OCI-LY3 (cell line): Measurements from ENCODE around the gene NBEA.

ENCODE experiments used
- H2AFZ ChIP-seq: fragments of 200-600, 300-600 bp; shearing (Covaris generic); 2 replicates; pipeline ENCODE4 v1.6.0; 2014; ENCODE audit warnings: antibody characterized with exemption, low read depth, low read length
- H3K27ac ChIP-seq: fragments of 200-600, 300-600 bp; sonication (generic); 2 replicates; pipeline ENCODE4 v1.5.1; 2014; ENCODE audit warnings: mild to moderate bottlenecking, low read length, moderate library complexity, mixed read lengths
- H3K27me3 ChIP-seq: fragments of 200-600, 300-600 bp; sonication (generic); 2 replicates; pipeline ENCODE4 v1.6.1; 2014; ENCODE audit warnings: low read depth, low read length, mixed read lengths
- H3K36me3 ChIP-seq: fragments of 200-600, 300-600 bp; sonication (generic); replicated peaks from 2 replicates; pipeline ENCODE3; 2014; ENCODE audit warnings: low read depth, low read length, mixed read lengths
- H3K4me1 ChIP-seq: fragments of 300-600, 200-600 bp; sonication (generic); 2 replicates; pipeline ENCODE4 v1.6.1; 2014; ENCODE audit warnings: low read length, mixed read lengths
- H3K4me2 ChIP-seq: fragments of 200-600, 300-600 bp; sonication (generic); 2 replicates; pipeline ENCODE4 v1.6.1; 2014; ENCODE audit warnings: low read length, mixed read lengths
- H3K4me3 ChIP-seq: fragments of 300-600, 200-600 bp; sonication (generic); 2 replicates; pipeline ENCODE4 v1.5.1; 2014; ENCODE audit warnings: antibody characterized with exemption, mild to moderate bottlenecking, low read length, moderate library complexity
- H3K79me2 ChIP-seq: fragments of 300-600, 200-600 bp; shearing (Covaris generic); 2 replicates; pipeline ENCODE4 v1.6.1; 2014; ENCODE audit warnings: mild to moderate bottlenecking, low read length, mixed read lengths
- H3K9ac ChIP-seq: fragments of 300-600, 200-600 bp; shearing (Covaris generic); 2 replicates; pipeline ENCODE4 v1.6.0; 2014; ENCODE audit warnings: mild to moderate bottlenecking, low read length, moderate library complexity
- H3K9me3 ChIP-seq: fragments of 200-600, 300-600 bp; shearing (Covaris generic); 2 replicates; pipeline ENCODE4 v1.6.1; 2014; ENCODE audit warnings: low read length, mixed read lengths; ENCODE audit not compliant: insufficient read depth
- H4K20me1 ChIP-seq: fragments of 200-600, 300-600 bp; sonication (generic); 2 replicates; pipeline ENCODE4 v1.6.1; 2016; ENCODE audit warnings: low read length, mixed read lengths; ENCODE audit not compliant: insufficient read depth
- CTCF ChIP-seq: fragments of 200-600, 300-600 bp; sonication (generic); IDR thresholded peaks from 2 replicates; pipeline ENCODE4 v1.5.1; 2014; ENCODE audit warnings: antibody characterized with exemption, low read length, low read depth
- EZH2phosphoT487 ChIP-seq: fragments of 200-600 bp; shearing (Covaris generic); IDR thresholded peaks from 2 replicates; pipeline ENCODE4 v1.6.1; 2018; ENCODE audit warnings: antibody characterized with exemption, mixed run types, low read depth

The NBEA gene

GRCh38 chr13:35531526-35531925 is 589.5 kb downstream of the NBEA start:
- Histone ChIP-seq H3K4me1 (no peaks in the 10 kb centered on the region), H3K27ac (no peak overlapping the region), H3K27me3 (no peaks in the 10 kb centered on the region), H3K4me3 (no peak overlapping the region), H2AFZ (no peak overlapping the region), H4K20me1 (no peaks in the 10 kb centered on the region), H3K9ac (no peak overlapping the region), H3K4me2 (no peak overlapping the region), H3K79me2 (no peaks in the 10 kb centered on the region), H3K36me3 (no peaks in the 10 kb centered on the region), H3K9me3 (no peaks in the 10 kb centered on the region)
- no peak for TF ChIP-seq EZH2phosphoT487
- TF ChIP-seq CTCF, result no peak

DNA sequence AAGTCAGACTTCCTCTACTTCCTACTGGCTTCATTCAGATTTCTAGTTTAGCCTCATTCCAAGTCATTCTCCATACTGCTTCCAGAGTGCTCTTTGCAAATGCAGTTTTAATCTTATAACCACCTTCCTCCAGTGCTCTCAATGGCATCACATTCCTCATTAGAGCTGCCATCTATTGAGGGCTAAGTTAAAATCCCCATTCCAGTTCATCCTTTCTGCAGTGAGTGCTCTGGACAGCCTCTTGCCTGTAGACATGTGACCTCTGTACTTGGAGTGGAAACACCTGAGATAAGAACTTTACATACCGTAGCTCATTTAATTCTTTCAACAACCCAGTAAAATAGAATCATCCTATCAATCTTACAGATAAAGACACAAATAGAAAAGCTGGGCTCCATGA is 592.3 kb downstream of the NBEA start:
- H4K20me1 ChIP-seq, result no peaks in the 10 kb centered on the region
- no peak overlapping the region for H3K4me3 ChIP-seq
- no peak overlapping the region for H2AFZ ChIP-seq
- no peak overlapping the region for H3K9ac ChIP-seq
- H3K79me2 ChIP-seq, result no peaks in the 10 kb centered on the region
- no peaks in the 10 kb centered on the region for H3K9me3 ChIP-seq
- no peak overlapping the region for H3K27ac ChIP-seq
- no peaks in the 10 kb centered on the region for H3K4me1 ChIP-seq
- H3K27me3 ChIP-seq, result no peaks in the 10 kb centered on the region
- TF ChIP-seq CTCF, result no peak
- no peak for TF ChIP-seq EZH2phosphoT487
- no peak overlapping the region for H3K4me2 ChIP-seq
- H3K36me3 ChIP-seq, result no peaks in the 10 kb centered on the region

DNA sequence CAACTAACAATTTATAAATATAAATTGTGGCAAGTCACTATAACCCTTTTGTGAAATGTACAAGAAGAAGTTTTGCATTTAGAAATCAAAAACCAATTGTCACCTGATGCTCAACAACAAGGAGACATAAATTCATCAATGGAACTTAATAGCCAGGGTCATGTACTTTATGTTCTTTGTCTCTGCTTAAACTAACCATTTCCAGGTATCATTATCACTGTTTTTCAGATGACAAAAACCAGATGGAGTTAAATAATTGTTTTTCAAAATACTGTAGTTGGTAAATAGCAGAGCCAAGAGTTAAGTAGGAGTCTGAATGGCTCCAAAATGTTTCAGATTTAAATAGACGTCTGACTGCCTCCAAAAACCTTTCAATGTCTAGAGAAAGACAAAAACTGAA is 606.7 kb downstream of the NBEA start:
- no peak for TF ChIP-seq CTCF
- no peak for TF ChIP-seq EZH2phosphoT487
- no peaks in the 10 kb centered on the region for H4K20me1 ChIP-seq
- no peak overlapping the region for H3K4me2 ChIP-seq
- H3K79me2 ChIP-seq, result no peaks in the 10 kb centered on the region
- peaks cover 9% of the 10 kb centered on the region; the same call in 1 of the 2 replicates for H3K4me1 ChIP-seq
- no peak overlapping the region for H3K4me3 ChIP-seq
- H2AFZ ChIP-seq, result no peak overlapping the region
- H3K36me3 ChIP-seq, result no peaks in the 10 kb centered on the region
- no peak overlapping the region for H3K9ac ChIP-seq
- no peaks in the 10 kb centered on the region for H3K27me3 ChIP-seq
- H3K27ac ChIP-seq, result no peak overlapping the region
- H3K9me3 ChIP-seq, result no peaks in the 10 kb centered on the region

- Histone ChIP-seq H3K27me3 (no peaks in the 10 kb centered on the region), H2AFZ (no peak overlapping the region), H4K20me1 (no peaks in the 10 kb centered on the region), H3K27ac (no peak overlapping the region), H3K4me3 (no peak overlapping the region), H3K9me3 (no peaks in the 10 kb centered on the region), H3K36me3 (no peaks in the 10 kb centered on the region), H3K4me2 (no peak overlapping the region), H3K79me2 (no peaks in the 10 kb centered on the region), H3K4me1 (peaks cover 9% of the 10 kb centered on the region; the same call in 1 of the 2 replicates), H3K9ac (no peak overlapping the region)
- TF ChIP-seq CTCF (no peak), EZH2phosphoT487 (no peak)
These were observed 607.4 kb downstream of the NBEA start for GRCh38 chr13:35549481-35549880.
